ENCODE results near the gene SYT14. TPM values are rescaled to one million over a fixed set of nuclear protein-coding genes. Genes with fewer than 3 reads are reported as not detected.

SYT14 gene
- 0.09 and 2.4 TPM in 2 replicates for total RNA-seq

GRCh38 chr1:209937996-209938959 is at the start of gene SYT14:
TSS of gene SYT14 (plus strand) at chr1:209938217. CDS start at chr1:209938265, 48 bp downstream.

Other genes starting within 250 kb of the SYT14 start
- 2.7 TPM in 1 of 2 replicates, not detected in the other for gene HSD11B1, start 233.4 kb upstream of the SYT14 start, total RNA-seq
- not detected in 2 replicates for gene TRAF3IP3, start 182.2 kb upstream of the SYT14 start, total RNA-seq
- gene C1orf74, start 153.7 kb upstream of the SYT14 start, total RNA-seq, result 2.2 and 2.7 TPM in 2 replicates
- gene IRF6, start 132.1 kb upstream of the SYT14 start, total RNA-seq, result 3.0 and 7.9 TPM in 2 replicates
- 6.8 and 7.1 TPM in 2 replicates for gene UTP25, start 110.2 kb upstream of the SYT14 start, total RNA-seq